ENCODE measurements around the gene PCDHA12. TPM values are rescaled to one million over a fixed set of nuclear protein-coding genes. Genes with fewer than 3 reads are reported as not detected.
"Not testable (repeated sequence)": the region's sequence is repeated elsewhere in the genome, so short reads cannot be mapped to it uniquely, and the experiment has no call there.

Gene PCDHA12
- total RNA-seq, 3 donors from 2014 or later = 0.48 to 6.9 (median 5.0) TPM

DNA sequence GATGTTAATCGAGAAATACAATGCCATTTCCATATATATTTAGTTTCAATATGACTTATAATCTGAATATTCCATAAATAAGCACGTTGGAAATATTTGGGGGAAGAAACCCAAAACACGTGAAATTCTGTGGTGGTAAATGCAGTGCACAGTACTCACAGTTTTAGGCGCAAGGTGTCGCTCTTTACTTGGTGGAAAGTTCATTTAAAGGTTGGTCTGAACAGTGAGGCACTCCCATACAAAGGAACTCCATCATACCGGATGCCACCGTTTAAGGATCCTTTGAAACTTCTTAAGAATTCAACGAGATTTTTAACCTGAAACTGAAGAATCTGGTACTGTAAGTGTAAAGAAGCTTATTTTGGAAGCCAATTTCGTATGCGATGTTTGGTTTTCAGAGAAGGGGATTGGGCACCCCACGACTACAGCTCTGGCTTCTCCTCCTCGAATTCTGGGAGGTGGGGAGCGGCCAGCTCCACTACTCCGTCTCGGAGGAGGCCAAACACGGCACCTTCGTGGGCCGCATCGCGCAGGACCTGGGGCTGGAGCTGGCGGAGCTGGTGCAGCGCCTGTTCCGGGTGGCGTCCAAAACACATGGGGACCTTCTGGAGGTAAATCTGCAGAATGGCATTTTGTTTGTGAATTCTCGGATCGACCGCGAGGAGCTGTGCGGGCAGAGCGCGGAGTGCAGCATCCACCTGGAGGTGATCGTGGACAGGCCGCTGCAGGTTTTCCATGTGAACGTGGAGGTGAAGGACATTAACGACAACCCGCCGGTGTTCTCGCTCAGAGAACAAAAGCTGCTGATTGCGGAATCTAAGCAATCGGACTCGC, 6.2 kb upstream of the PCDHA12 start, which contains the start of gene PCDHA11:
TSS of gene PCDHA11 (plus strand) at position 237 of the 834 bp plus-strand sequence. CDS start at position 384, 147 bp downstream.
- Histone ChIP-seq H3K27ac (no peak within 1 kb of the TSS), H3K36me3 (no peaks in the 10 kb centered on the region), H3K27me3 (no peaks in the 10 kb centered on the region), H3K4me1 (no peaks in the 10 kb centered on the region), H3K4me3 (peak within 1 kb of the TSS in 2 of 3 donors; percentile 27 to 42), H3K9me3 (peaks cover 25 to 61% of the 10 kb centered on the region in 2 donors)
- peak in 1 of 3 donors; percentile 15 for TF ChIP-seq CTCF (IDR thresholded peaks at IDR 0.05)
- TF ChIP-seq POLR2AphosphoS5 (IDR thresholded peaks at IDR 0.05) = no peak
- intact Hi-C loops (cut with DNase I; ENCODE audit: low total_unique reads) = no loop called here
- no peak for DNase-seq (ENCODE audit: low spot score in 2 of 2)

- Histone ChIP-seq H3K36me3 (no peaks in the 10 kb centered on the region), H3K27me3 (no peaks in the 10 kb centered on the region), H3K9me3 (peaks cover 25 to 56% of the 10 kb centered on the region in 2 donors), H3K4me3 (peak overlapping the region in 2 of 3 donors; percentile 27 to 42), H3K4me1 (no peaks in the 10 kb centered on the region), H3K27ac (no peak overlapping the region)
- DNase-seq (ENCODE audit: low spot score in 2 of 2) = no peak
- no peak for TF ChIP-seq POLR2AphosphoS5 (IDR thresholded peaks at IDR 0.05)
- TF ChIP-seq CTCF (IDR thresholded peaks at IDR 0.05) = no peak
- intact Hi-C loops (cut with DNase I; ENCODE audit: low total_unique reads) = no loop called here
Measured at GRCh38 chr5:140869555-140869886, 5.6 kb upstream of the PCDHA12 start.

GRCh38 chr5:140870221-140871201, 4.6 kb upstream of the PCDHA12 start:
- no peaks in the 10 kb centered on the region for H3K4me1 ChIP-seq
- no peak for TF ChIP-seq CTCF (IDR thresholded peaks at IDR 0.05)
- no peak for TF ChIP-seq POLR2A (IDR thresholded peaks at IDR 0.05)
- no peak for TF ChIP-seq POLR2AphosphoS5 (IDR thresholded peaks at IDR 0.05)
- H3K36me3 ChIP-seq = no peaks in the 10 kb centered on the region
- H3K4me3 ChIP-seq = no peak overlapping the region
- peaks cover 29 to 52% of the 10 kb centered on the region in 2 donors for H3K9me3 ChIP-seq
- no peaks in the 10 kb centered on the region for H3K27me3 ChIP-seq
- no peak overlapping the region for H3K27ac ChIP-seq
- intact Hi-C loops (cut with DNase I; ENCODE audit: low total_unique reads) = no loop called here
- no peak for DNase-seq (ENCODE audit: low spot score in 2 of 2)

DNA sequence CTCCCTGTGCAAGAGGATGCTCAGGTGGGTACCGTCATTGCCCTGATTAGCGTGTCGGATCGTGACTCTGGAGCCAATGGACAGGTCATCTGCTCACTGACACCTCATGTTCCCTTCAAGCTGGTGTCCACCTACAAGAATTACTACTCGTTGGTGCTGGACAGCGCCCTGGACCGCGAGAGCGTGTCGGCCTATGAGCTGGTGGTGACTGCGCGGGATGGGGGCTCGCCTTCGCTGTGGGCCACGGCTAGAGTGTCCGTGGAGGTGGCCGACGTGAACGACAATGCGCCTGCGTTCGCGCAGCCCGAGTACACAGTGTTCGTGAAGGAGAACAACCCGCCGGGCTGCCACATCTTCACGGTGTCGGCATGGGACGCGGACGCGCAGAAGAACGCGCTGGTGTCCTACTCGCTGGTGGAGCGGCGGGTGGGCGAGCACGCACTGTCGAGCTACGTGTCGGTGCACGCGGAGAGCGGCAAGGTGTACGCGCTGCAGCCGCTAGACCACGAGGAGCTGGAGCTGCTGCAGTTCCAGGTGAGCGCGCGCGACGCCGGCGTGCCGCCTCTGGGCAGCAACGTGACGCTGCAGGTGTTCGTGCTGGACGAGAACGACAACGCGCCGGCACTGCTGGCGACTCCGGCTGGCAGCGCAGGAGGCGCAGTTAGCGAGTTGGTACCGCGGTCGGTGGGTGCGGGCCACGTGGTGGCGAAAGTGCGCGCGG, 1.6 kb downstream of the PCDHA12 start:
- H3K27me3 ChIP-seq; H3K36me3 ChIP-seq; H3K4me3 ChIP-seq; DNase-seq (ENCODE audit: low spot score in 2 of 2); H3K4me1 ChIP-seq; intact Hi-C loops (cut with DNase I; ENCODE audit: low total_unique reads); H3K27ac ChIP-seq: not testable (repeated sequence)
- peaks cover 22 to 49% of the 10 kb centered on the region in 2 donors for H3K9me3 ChIP-seq

- Histone ChIP-seq H3K27me3 (no peaks in the 10 kb centered on the region), H3K9me3 (peaks cover 25 to 49% of the 10 kb centered on the region in 2 donors), H3K36me3 (no peaks in the 10 kb centered on the region), H3K4me3 (no peak overlapping the region), H3K27ac (no peak overlapping the region), H3K4me1 (no peaks in the 10 kb centered on the region)
- intact Hi-C loops (cut with DNase I; ENCODE audit: low total_unique reads) = no loop called here
- no peak for TF ChIP-seq CTCF (IDR thresholded peaks at IDR 0.05)
- TF ChIP-seq POLR2A (IDR thresholded peaks at IDR 0.05) = no peak
- no peak for TF ChIP-seq POLR2AphosphoS5 (IDR thresholded peaks at IDR 0.05)
- no peak for DNase-seq (ENCODE audit: low spot score in 2 of 2)
Measured at GRCh38 chr5:140877262-140877581, 2.1 kb downstream of the PCDHA12 start.
